ENCODE data around the gene IL27RA. TPM values are rescaled to one million over a fixed set of nuclear protein-coding genes. Genes with fewer than 3 reads are reported as not detected.

Gene IL27RA
- total RNA-seq, 2 donors from 2014 or later = 4.7 to 8.3 TPM

GRCh38 chr19:13984186-13984585, 47.4 kb upstream of the IL27RA start:
- Histone ChIP-seq H3K36me3 (no peaks in the 10 kb centered on the region), H3K27ac (no peak overlapping the region), H3K4me3 (no peak overlapping the region), H3K27me3 (replicated peaks; ENCODE audit: insufficient read depth) (no peaks in the 10 kb centered on the region), H3K4me1 (replicated peaks) (peaks cover 5% of the 10 kb centered on the region), H3K9me3 (no peaks in the 10 kb centered on the region)
- 76% methylated on average over 15 of the region's 15 CpGs for WGBS
- intact Hi-C loops (cut with DNase I) = no loop called here
- TF ChIP-seq CTCF (IDR thresholded peaks at IDR 0.05) = no peak
- no peak for TF ChIP-seq POLR2AphosphoS5 (IDR thresholded peaks at IDR 0.05)
- no peak for TF ChIP-seq POLR2A (IDR thresholded peaks at IDR 0.05)
- no peak for DNase-seq (ENCODE audit: low spot score)

- Histone ChIP-seq H3K4me3 (no peak overlapping the region), H3K27ac (no peak overlapping the region), H3K27me3 (replicated peaks; ENCODE audit: insufficient read depth) (no peaks in the 10 kb centered on the region), H3K9me3 (no peaks in the 10 kb centered on the region), H3K36me3 (no peaks in the 10 kb centered on the region), H3K4me1 (replicated peaks) (no peaks in the 10 kb centered on the region)
- no peak for TF ChIP-seq CTCF (IDR thresholded peaks at IDR 0.05)
- TF ChIP-seq POLR2A (IDR thresholded peaks at IDR 0.05) = no peak
- WGBS = 91% methylated on average over 25 of the region's 25 CpGs
- intact Hi-C loops (cut with DNase I) = no loop called here
- no peak for DNase-seq (ENCODE audit: low spot score)
Observed at GRCh38 chr19:13984875-13985741, 46.5 kb upstream of the IL27RA start.

GRCh38 chr19:13985771-13986347, 45.7 kb upstream of the IL27RA start:
- Histone ChIP-seq H3K27me3 (replicated peaks; ENCODE audit: insufficient read depth) (no peaks in the 10 kb centered on the region), H3K9me3 (no peaks in the 10 kb centered on the region), H3K4me3 (no peak overlapping the region), H3K27ac (peak overlapping the region in 1 of 2 donors; percentile 76), H3K4me1 (replicated peaks) (no peaks in the 10 kb centered on the region), H3K36me3 (no peaks in the 10 kb centered on the region)
- intact Hi-C loops (cut with DNase I) = no loop called here
- TF ChIP-seq POLR2AphosphoS5 (IDR thresholded peaks at IDR 0.05) = no peak
- no peak for TF ChIP-seq POLR2A (IDR thresholded peaks at IDR 0.05)
- TF ChIP-seq CTCF (IDR thresholded peaks at IDR 0.05) = no peak
- DNase-seq (ENCODE audit: low spot score) = no peak
- WGBS = 74% methylated on average over 10 of the region's 10 CpGs

DNA sequence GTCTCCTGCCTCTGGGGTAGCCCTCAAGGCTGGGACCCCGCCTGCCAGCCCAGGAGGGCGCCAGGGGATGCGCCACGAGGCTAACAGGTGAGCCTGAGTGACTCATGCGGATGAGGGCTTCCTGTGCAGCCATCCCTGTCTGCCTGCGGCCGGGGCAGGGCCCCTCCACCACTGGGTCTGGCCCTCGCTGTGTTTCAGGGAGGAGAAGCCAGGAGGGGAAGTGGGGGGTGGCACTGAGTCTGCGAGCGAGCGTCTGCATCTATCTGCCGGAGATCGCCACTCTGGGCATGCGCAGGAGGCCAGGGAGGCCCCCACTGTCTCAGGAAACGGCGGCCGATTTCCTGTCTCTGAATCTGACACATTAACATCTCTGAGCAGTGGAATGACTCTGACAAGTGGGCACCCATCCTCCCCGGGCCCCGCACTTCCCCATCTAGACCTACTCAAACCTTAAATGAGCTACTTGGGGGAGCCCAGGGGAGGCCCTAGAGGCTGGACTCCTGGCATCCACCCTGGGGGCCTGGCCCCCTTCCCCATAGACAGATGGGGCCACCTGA, 45.1 kb upstream of the IL27RA start:
- no peak overlapping the region for H3K4me3 ChIP-seq
- intact Hi-C loops (cut with DNase I) = no loop called here
- no peaks in the 10 kb centered on the region for H3K27me3 ChIP-seq (replicated peaks; ENCODE audit: insufficient read depth)
- no peaks in the 10 kb centered on the region for H3K36me3 ChIP-seq
- DNase-seq (ENCODE audit: low spot score) = peak; percentile 42
- H3K4me1 ChIP-seq (replicated peaks) = no peaks in the 10 kb centered on the region
- H3K9me3 ChIP-seq = no peaks in the 10 kb centered on the region
- 50% methylated on average over 18 of the region's 19 CpGs for WGBS
- H3K27ac ChIP-seq = peak overlapping the region; percentile 62 to 76
- TF ChIP-seq POLR2A (IDR thresholded peaks at IDR 0.05) (peak; percentile 14), POLR2AphosphoS5 (IDR thresholded peaks at IDR 0.05) (peak; percentile 26), CTCF (IDR thresholded peaks at IDR 0.05) (no peak)

Measured in prostate gland (tissue), 2 donors.